GM19452 (cell line): ENCODE results near the gene NAPB.
A peak's percentile ranks its signal among the peaks of the same experiment; 100 is the strongest.

ENCODE experiments used
- ATAC-seq: cut with Tn5 transposase; IDR thresholded peaks from one replicate; pipeline ENCODE4 v1.9.1; 2021; ENCODE audit not compliant: unreplicated experiment

The NAPB gene

GRCh38 chr20:23369072-23369823, 52.0 kb downstream of the NAPB start:
- no peak for ATAC-seq

DNA sequence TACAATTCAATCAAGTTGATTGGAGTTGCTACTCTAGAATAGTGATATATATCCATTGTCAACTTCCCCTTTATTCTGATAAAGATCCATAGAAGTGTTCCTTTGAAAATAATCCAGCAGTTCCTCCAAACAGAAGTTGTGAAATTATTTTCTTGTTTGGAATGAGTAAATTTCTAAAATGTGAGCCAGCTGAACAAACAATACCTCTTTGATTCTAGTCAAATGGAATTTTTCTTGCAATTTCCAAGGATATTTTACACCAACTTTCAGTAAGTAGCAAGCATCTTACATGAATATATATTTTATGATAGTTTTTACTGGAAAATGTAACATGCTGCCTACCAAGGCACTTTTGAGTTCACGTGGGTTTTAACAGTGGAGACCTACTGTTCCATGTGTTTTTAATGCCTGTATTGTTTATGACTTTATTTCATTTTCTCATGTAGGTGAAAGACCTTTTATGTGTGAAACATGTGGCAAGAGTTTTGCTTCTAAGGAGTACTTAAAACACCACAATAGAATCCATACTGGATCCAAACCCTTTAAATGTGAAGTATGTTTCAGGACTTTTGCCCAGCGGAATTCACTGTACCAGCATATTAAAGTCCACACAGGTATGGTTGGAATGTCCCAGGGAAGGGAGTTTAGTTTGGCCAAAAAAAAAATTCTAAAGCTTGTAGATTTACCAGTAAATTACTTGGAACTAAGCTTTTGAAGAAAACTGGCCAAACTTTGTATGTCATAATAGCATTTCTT, 52.8 kb downstream of the NAPB start:
- ATAC-seq = no peak

- ATAC-seq = no peak
Observed at GRCh38 chr20:23367770-23368169, 53.5 kb downstream of the NAPB start.

- no peak for ATAC-seq
Observed at GRCh38 chr20:23366384-23366783, 54.9 kb downstream of the NAPB start.

- ATAC-seq = no peak
Observed at GRCh38 chr20:23365390-23366165, 55.7 kb downstream of the NAPB start.

- no peak for ATAC-seq
Observed at GRCh38 chr20:23363257-23363649, 58.0 kb downstream of the NAPB start.

GRCh38 chr20:23362392-23363256, 58.7 kb downstream of the NAPB start:
- ATAC-seq = peak; percentile 19

GRCh38 chr20:23361476-23362391, 59.6 kb downstream of the NAPB start, which contains the start of gene GZF1:
Gene GZF1, plus strand, starts transcription at chr20:23362182. Its CDS starts 2,202 bp downstream, at chr20:23364384.
- peak; percentile 65 for ATAC-seq

DNA sequence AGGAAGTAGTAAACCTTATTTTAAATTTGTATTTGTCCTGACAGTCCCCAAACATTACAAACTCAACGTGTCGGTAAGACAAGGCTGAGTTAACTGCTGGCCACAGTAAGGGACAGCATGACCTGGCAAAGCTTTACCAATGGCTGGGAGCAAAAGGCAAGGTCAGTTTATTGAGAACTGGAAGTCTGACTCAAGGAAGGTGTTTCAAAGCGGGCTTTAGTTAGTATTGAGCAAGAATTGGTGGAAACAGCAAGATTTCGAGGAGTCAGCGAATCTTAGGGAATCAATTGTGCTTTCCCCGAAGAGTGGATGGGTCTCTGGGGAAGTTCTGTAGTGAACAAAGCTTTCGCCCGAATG, 60.2 kb downstream of the NAPB start:
- no peak for ATAC-seq

GRCh38 chr20:23360531-23360930, 60.8 kb downstream of the NAPB start:
- ATAC-seq = no peak

DNA sequence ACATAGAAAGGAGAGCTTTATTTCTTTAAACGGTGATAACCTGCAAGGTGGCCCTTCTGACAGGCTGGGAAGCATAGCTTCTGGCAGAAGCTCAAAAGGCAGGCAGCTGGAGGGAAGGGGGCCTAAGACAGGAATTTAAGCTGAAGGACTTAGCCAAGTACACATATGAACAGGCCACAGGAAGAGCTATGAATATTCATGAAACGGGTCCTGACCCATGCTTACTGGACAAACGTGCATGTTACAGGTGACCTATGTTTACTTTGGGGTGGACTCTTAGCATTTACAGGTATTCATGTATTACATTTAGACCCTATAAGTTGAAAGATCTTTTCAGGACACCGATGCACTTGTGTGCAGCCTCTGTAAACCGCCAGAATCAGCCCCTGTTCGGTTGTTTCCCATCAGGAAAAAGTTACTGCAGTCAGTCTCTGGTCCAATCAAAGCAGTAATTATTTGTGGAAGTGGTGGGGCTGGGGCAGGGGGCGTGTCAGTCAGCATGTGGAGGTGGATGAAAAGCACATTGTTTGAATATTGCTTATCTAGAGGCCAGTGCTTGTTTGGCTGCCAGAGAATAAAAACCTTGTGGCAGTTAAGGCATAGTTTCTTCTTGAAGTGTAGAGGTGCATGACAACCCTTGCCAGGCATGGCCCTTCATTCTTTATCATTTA, 62.2 kb downstream of the NAPB start:
- no peak for ATAC-seq

GRCh38 chr20:23358563-23358906, 62.8 kb downstream of the NAPB start:
- ATAC-seq = no peak

DNA sequence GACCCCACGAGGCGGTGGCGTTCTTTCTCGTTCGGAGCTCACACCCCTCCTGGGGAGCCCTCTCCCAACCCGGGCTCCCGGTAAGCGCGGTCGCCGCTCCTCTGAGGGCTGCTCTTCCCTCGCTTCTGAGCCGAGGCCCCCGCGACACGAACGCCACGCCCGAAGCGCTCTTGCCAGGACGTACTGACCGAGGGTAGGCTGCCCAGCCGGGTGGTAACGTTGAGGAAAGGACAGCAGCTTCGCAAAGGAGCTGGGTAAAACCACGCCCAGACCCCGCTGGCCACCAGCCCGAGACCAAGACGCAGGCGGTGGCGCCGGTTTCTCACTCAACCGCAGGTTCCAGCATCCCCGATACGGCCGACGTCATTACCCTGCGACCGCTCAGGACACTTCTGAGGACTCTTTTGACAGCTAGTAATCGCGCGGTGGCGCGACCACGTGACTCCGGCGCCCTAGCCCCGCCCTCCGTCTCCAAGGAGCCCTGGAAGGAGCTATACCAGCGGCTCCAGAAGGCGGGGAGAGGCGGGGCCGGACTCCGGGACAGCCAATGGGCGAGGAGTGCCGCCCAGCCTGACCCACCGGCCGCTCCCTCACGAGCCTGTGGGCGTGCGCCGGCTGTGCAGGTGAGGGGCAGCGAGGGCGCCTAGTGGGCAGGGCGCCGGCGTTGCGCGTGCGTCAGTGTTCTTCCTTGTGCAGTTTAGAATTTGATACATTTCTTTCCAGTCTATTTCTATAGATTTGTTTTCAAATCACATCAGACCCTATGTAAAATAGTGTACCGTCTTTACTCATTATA, 63.3 kb downstream of the NAPB start:
- ATAC-seq = peak; percentile 68

- no peak for ATAC-seq
Observed at GRCh38 chr20:23356203-23356602, 65.1 kb downstream of the NAPB start.

- peak; percentile 26 for ATAC-seq
Observed at GRCh38 chr20:23350904-23351838, 70.1 kb downstream of the NAPB start.

- ATAC-seq = peak; percentile 87
Observed at GRCh38 chr20:23350196-23350903, 70.9 kb downstream of the NAPB start, which contains the start of gene NXT1. Gene NXT1, plus strand, starts transcription at chr20:23350791. Its CDS starts 3,251 bp downstream, at chr20:23354042.
